22Rv1 (cell line): Measurements from ENCODE around the gene MICAL1.

Experiments used
- ZFX ChIP-seq: fragments of 450-650 bp; IDR thresholded peaks from 2 replicates; pipeline ENCODE4 v1.6.1; 2017; ENCODE audit warnings: antibody characterized with exemption, borderline replicate concordance
- TF ChIP-seq, protein P1 (sequence below): fragments of 450-650 bp; IDR thresholded peaks from 2 replicates; pipeline ENCODE4 v1.5.1; 2017; ENCODE audit warnings: mild to moderate bottlenecking

- TF ChIP-seq, protein P1, sequence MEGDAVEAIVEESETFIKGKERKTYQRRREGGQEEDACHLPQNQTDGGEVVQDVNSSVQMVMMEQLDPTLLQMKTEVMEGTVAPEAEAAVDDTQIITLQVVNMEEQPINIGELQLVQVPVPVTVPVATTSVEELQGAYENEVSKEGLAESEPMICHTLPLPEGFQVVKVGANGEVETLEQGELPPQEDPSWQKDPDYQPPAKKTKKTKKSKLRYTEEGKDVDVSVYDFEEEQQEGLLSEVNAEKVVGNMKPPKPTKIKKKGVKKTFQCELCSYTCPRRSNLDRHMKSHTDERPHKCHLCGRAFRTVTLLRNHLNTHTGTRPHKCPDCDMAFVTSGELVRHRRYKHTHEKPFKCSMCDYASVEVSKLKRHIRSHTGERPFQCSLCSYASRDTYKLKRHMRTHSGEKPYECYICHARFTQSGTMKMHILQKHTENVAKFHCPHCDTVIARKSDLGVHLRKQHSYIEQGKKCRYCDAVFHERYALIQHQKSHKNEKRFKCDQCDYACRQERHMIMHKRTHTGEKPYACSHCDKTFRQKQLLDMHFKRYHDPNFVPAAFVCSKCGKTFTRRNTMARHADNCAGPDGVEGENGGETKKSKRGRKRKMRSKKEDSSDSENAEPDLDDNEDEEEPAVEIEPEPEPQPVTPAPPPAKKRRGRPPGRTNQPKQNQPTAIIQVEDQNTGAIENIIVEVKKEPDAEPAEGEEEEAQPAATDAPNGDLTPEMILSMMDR: no peak
- TF ChIP-seq ZFX: no peak
Measured at GRCh38 chr6:109498052-109498451, 42.5 kb upstream of the MICAL1 start.
